ENCODE results near the gene TGFB2.

Gene TGFB2

DNA sequence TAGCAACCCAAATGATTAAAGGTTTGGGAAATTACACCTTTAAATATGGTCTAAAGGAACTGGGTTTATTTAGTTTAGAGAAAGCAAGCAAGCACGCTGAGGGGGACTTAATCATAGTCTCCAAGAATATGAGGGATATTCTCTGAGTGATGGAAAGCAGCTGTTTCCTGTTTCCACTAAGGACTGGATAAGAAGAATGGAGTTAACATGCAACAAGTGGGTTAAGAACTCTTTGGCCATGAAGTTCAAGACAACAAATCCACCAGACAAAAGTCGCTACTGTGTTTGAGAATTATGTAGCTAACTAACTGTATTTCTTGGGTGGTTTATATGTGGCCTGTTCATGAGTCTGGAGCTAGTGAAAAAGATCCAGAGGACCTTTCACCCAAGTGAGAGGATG lies 85.7 kb downstream of the TGFB2 start:
- DNase-seq: no peak

GRCh38 chr1:218431476-218431875 lies 86.3 kb downstream of the TGFB2 start:
- DNase-seq: no peak

DNA sequence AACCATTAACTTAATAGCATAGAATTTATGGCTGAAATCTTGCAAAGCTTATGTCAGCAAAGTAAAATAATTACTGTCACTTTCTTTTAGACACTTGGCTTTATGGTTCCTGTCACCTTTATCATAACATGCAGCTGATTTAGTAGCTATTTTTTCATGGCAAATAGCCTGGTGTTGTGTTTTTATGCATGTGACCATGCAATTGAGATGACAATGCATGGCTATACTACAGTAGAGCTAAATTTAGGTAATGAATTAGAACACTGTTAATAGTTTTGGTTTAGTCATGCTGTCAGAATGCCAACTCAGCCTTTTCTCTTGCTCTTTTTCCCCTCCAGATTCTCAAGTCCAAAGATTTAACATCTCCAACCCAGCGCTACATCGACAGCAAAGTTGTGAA lies 88.6 kb downstream of the TGFB2 start:
- no peak for DNase-seq

- DNase-seq: no peak
Measured at GRCh38 chr1:218435528-218435927, 90.4 kb downstream of the TGFB2 start.

GRCh38 chr1:218436346-218436745 lies 91.2 kb downstream of the TGFB2 start:
- no peak for DNase-seq

GRCh38 chr1:218436997-218437396 lies 91.9 kb downstream of the TGFB2 start:
- DNase-seq: no peak

DNA sequence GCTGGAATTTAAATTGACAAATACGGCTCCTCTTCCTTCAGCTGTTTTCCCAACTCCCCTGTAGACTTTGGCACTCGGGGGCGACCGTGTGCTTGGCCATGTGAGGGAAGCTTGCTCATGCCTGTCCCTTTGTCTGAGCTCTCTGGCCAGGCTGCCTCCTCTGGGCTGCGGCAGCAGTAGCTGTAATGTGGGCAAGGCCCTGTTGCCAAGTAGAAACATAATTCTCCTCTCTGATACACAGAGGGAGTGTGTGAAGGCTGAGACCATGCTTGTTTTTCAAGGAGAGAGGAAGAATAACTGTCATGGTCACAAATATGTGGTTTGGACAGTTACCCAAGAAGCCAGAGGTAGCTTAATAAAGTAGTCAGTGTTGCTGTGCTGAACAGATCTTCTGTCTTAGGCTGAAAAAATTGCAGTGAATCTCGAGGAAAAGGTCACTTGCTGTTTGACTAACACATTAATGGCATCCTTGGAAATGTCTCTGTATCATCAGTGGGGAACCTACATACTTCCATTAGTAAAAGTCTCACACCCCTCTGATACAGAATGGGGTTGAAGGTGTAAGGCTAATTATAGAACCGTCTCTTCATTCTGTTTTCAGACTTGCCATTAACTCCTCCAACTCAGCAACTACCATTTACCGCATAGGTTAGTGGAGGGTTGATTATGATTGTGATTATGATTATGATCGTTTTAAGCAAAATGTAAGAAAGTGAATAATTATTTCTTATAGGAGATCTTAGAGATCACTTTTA lies 94.6 kb downstream of the TGFB2 start:
- no peak for DNase-seq

- DNase-seq: no peak
Measured at GRCh38 chr1:218443255-218443654, 98.1 kb downstream of the TGFB2 start.

DNA sequence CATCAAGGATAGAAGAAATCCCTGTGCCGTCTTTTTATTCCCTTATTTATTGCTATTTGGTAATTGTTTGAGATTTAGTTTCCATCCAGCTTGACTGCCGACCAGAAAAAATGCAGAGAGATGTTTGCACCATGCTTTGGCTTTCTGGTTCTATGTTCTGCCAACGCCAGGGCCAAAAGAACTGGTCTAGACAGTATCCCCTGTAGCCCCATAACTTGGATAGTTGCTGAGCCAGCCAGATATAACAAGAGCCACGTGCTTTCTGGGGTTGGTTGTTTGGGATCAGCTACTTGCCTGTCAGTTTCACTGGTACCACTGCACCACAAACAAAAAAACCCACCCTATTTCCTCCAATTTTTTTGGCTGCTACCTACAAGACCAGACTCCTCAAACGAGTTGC lies 99.0 kb downstream of the TGFB2 start:
- DNase-seq: no peak

DNA sequence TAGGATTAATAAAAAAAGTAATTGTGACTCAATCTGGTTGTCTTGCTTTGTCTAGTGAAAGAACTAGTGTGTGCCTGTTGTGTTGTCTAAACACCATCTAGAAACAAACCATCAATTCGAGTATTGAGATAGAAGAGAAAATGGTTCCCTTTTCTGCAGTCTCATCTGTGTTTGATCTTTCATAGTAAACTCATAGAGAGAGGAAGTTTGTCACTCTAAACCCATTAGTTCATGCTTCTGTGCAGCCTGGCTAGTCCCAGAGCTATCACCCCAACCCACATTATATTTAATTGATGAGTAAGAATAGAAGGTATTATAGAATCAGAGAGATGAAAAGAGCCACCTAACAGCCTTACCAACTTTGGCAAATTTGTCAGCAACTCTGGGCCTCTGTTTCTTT lies 99.5 kb downstream of the TGFB2 start:
- no peak for DNase-seq

- DNase-seq: no peak
Measured at GRCh38 chr1:218447010-218447689, 102.0 kb downstream of the TGFB2 start.

- DNase-seq: no peak
Measured at GRCh38 chr1:218451415-218451814, 106.3 kb downstream of the TGFB2 start.

DNA sequence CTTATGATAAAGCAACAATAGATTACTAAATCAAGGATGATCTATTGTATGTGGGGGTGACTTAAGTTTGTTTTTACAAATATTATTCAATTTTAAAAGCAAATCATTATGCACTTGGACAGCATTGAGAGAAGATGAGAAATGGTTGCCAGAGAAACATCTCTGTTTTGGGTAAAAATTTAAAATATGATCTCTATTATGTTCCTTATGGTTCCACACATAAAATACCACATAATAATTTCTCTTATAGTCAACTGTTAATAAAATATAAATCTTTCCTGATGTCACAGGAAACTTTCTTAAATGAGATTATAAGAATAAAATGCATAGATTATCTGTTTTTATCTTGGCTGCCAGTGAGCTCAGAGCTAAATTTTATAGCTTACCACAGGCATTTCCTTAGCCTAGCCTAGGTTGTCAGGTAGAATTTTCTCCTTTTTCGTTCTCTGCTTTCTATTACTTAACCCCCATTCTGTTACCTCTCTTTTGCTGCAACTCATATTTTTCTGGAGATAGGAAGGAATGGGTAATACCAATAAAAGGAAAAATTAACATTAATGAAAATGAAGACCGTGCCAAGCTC lies 109.7 kb downstream of the TGFB2 start:
- no peak for DNase-seq

DNA sequence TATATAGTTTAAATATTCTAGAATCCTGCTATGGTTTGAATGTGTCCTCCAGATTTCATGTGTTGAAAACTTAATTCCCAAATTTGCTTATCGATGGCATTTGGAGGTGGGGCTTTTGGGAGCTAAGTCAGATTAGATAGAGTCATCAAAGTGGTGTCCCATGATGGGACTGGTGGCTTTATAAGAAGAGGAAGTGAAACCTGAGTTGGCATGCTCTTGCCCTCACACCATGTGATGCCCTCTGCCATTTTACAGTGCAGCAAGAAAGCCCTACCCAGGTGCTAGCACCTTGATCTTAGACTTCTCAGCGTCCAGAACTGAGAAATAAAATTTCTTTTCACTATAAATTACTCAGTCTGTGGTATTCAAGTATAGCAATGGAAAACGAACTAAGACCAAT lies 111.3 kb downstream of the TGFB2 start:
- no peak for DNase-seq

GRCh38 chr1:218459450-218459849 lies 114.3 kb downstream of the TGFB2 start:
- no peak for DNase-seq

- no peak for DNase-seq
Measured at GRCh38 chr1:218459878-218460711, 115.0 kb downstream of the TGFB2 start.

GRCh38 chr1:218461351-218461750 lies 116.2 kb downstream of the TGFB2 start:
- DNase-seq: no peak

- DNase-seq: no peak
Measured at GRCh38 chr1:218462116-218462515, 117.0 kb downstream of the TGFB2 start.

GRCh38 chr1:218462587-218462986 lies 117.5 kb downstream of the TGFB2 start:
- DNase-seq: no peak

GRCh38 chr1:218463194-218464156 lies 118.3 kb downstream of the TGFB2 start:
- no peak for DNase-seq

- DNase-seq: no peak
Measured at GRCh38 chr1:218464871-218465270, 119.7 kb downstream of the TGFB2 start.

DNA sequence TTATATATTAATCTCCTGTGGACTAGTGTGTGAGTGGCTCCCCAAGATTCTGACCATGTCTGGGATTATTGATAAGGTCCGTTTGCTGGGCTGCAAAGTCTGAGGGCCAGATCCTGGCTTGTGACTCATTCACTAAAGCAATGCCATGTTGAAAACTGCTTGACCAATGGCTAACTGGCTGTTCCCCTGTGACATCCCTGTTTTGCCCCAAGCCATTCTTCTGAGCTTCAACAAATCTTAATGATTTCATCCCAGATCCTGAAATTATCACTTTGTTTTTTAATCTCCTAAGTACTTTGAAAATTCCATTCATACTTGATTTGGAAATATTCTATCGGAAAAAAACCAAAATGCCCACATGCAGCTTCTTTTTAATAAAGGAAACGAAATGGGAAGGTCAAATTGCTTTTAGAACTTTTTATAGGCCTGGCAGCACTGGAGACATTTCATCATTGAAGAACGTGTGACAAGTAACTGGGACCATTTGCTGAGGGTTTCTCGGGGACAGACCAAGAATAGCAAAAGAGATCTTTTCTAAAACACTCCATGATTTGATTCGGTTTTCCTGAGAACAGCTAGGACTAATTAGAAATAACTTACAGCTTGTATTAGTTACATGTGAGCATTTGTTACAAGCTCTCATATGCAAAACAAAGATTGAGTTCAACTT lies 121.3 kb downstream of the TGFB2 start:
- DNase-seq: no peak

Data from NCI-H1436 treated with DMSO at 0.1 percent for 48 hours (cell line).